SW480 (cell line): ENCODE measurements around the gene CCR6.
"Not testable (repeated sequence)": the region's sequence is repeated elsewhere in the genome, so short reads cannot be mapped to it uniquely, and the experiment has no call there.

Experiments used
- DNase-seq: peaks from one replicate; pipeline ENCODE4 v3.0.0-alpha.2; 2016; ENCODE audit warnings: low spot score

Gene CCR6

GRCh38 chr6:167141667-167142432 lies 19.0 kb downstream of the CCR6 start:
- DNase-seq, result peak; percentile 54

- no peak for DNase-seq
Observed at GRCh38 chr6:167142433-167142761, 19.5 kb downstream of the CCR6 start.

GRCh38 chr6:167143041-167143440 lies 20.1 kb downstream of the CCR6 start:
- no peak for DNase-seq

DNA sequence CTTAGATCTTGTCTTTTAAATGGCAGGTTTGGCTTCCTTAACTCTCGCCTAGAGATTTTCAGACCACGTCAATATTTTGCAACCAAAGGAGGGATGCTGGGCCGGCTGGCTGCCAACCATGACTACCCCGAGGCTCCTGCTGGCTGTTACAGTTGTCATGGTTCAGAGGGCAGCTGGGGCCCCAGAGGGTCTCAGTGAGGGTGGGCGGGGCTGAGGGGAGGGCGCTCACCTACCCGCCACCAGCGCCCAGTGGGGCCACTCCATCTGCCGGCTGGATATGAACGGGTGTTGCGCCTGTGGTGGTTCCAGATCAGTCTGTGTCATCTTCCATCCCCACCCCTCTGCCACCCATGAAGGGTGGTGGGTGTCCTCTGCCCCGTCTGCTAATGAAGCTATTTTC lies 22.6 kb downstream of the CCR6 start:
- no peak for DNase-seq

- no peak for DNase-seq
Observed at GRCh38 chr6:167146135-167146534, 23.2 kb downstream of the CCR6 start.

- DNase-seq, result no peak
Observed at GRCh38 chr6:167146977-167147376, 24.1 kb downstream of the CCR6 start.

GRCh38 chr6:167148021-167148420 lies 25.1 kb downstream of the CCR6 start:
- DNase-seq, result no peak

DNA sequence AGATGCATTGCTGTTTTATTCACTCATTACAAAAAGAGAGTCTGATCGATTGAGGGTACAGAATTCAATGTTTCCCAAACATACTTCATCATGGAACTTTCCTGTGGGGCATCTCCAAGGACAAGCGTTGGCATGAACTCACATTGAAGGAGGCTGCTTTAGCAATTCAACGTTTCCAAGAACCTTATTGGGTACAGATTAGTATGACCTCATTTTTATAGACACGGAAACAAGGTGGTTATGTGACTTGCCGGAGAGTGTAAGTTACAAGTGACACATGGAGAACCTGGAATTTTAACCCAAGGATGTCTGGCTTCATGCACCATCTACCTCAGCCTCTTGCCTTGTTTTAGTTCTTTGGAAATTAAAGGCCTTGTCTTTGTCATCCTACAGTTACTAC lies 26.1 kb downstream of the CCR6 start:
- DNase-seq, result no peak

DNA sequence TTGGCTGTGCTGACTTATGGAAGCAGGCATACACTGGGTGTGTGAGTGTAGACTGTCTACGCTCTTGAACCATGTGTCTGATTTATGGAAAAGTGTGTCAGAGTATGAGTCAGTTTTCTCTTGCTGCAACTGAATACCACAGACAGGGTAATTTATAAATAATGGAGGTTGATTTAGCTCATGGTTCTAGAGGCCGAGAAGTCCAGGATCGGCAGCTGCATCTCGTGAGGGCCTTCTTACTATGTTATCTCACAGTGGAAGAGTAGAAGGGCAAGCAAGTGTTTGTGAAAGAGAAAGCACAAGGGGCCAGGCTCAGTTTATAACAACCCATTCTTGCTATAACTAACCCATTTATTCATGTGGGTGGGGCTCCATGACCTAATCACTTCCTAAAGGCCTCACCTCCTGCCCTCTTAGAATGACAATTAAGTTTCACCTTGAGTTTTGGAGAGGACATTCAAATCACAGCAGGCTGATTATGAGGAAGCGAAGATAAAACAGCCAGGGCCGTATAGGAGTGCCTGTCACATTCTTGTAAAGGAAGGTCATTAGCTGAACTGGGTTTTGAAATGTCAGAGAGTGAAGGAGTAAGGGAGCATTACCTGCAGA lies 28.1 kb downstream of the CCR6 start:
- no peak for DNase-seq

GRCh38 chr6:167151648-167152047 lies 28.8 kb downstream of the CCR6 start:
- no peak for DNase-seq

DNA sequence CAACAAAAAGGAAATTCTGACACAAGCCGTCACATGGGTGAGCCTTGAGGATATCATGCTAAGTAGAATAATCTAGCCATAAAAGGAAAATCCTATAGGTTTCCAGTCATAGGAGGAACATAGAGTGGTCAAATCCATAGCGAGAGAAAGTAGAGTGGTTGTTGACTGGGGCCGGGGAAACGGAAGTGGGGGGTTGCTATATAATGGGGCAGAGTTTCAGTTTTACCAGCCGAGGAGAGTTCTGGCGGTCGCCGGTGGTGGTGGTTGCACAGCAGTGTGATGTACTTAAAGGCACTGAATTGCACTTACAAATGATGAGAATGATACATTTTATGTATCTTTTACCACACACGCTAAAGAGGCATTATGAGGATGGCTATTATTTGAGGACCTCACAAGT lies 30.0 kb downstream of the CCR6 start:
- no peak for DNase-seq

GRCh38 chr6:167153521-167153959 lies 30.6 kb downstream of the CCR6 start:
- peak; percentile 43 for DNase-seq

- no peak for DNase-seq
Observed at GRCh38 chr6:167154291-167154690, 31.4 kb downstream of the CCR6 start.

GRCh38 chr6:167154895-167155294 lies 32.0 kb downstream of the CCR6 start:
- DNase-seq, result no peak

DNA sequence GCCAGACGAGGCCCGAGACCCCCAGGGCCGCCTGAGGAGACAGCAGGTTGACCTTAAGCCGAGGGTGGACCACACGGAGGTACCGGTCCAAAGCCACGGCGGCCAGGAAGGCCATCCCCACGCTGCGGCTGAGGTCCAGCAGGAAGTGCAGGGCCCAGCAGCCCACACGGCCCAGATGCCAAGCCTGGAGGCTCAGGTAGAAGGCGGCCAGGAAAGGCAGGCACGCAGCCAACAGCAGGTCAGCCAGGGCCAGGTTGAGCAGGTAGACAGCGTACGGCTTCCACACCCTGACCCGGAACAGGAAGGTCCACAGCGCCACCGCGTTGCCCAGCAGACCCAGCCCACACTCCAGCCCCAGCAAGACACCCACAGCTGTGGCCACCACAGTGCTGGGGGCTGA lies 34.5 kb downstream of the CCR6 start:
- DNase-seq, result no peak

- DNase-seq, result no peak
Observed at GRCh38 chr6:167157863-167158262, 35.0 kb downstream of the CCR6 start, which contains the start of gene GPR31. Gene GPR31 (minus strand): TSS chr6:167157980. CDS start chr6:167157831, 149 bp downstream.

DNA sequence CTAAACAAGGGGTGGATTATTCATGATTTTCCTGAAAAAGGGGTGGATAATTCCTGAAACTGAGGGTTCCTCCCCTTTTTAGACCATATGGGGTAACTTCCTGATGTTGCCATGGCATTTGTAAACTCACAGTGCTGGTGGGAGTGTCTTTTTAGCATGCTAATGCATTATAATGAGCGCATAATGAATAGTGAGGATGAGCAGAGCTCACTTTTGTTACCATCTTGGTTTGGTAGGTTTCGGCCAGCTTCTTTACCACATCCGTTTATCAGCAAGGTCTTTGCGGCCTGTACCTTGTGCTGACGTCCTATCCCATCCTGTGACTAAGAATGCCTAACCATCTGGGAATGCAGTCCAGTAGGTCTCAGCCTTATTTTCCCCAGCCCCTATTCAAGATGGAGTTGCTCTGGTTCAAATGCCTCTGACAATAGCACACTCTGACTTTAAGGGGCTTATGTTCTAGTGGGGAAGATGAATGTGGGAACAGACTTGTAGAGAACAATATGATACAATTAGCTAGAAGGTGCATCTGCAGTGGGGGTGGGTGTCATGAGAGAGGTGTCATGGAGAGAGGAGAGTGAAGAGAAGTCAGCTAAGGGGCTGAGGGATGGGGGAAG lies 39.1 kb downstream of the CCR6 start:
- no peak for DNase-seq

- DNase-seq, result no peak
Observed at GRCh38 chr6:167162591-167162990, 39.7 kb downstream of the CCR6 start.

DNA sequence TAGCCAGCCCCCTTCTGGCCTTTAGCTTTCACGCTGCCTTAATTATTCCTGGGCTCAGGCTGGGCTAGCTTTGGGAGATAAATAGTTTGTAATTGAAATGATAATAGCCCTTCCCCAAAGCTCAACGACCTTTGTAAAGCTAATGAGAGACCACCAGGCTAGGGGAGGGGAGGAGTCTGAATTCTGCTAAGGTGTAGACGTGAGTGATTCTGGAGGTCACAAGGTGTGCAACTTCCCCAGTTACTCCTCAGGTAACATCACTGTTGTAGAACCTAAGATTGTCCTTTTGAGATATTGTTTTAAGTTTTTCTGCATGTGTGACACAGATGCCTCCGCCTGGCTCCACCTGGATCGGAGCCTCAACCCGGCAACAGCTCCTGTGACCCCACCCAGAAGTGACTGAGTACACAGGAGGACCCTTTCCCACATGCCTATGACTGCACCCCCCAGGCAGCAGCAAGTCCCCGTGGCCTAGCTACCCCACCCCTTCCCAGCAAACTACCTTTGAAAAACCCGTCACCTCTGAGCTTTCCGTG lies 40.6 kb downstream of the CCR6 start:
- no peak for DNase-seq

DNA sequence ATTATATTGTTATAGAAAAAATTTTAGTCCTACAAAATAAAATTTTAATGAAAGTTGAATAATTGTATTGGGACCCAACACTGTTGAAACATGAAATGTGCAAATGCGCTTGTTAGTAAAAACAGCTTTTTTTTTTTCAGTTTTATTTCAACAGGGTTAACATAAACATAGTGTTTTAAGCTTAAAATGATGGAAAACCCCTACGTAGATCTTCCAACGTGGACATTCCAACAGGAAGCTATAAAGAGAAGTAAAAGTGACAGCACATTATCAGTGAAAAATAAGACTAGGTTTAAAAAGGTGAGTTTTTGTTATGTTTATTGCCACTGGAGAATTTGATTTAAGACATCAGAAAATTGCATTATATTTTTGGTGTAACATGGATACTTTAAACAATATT lies 41.4 kb downstream of the CCR6 start:
- no peak for DNase-seq

DNA sequence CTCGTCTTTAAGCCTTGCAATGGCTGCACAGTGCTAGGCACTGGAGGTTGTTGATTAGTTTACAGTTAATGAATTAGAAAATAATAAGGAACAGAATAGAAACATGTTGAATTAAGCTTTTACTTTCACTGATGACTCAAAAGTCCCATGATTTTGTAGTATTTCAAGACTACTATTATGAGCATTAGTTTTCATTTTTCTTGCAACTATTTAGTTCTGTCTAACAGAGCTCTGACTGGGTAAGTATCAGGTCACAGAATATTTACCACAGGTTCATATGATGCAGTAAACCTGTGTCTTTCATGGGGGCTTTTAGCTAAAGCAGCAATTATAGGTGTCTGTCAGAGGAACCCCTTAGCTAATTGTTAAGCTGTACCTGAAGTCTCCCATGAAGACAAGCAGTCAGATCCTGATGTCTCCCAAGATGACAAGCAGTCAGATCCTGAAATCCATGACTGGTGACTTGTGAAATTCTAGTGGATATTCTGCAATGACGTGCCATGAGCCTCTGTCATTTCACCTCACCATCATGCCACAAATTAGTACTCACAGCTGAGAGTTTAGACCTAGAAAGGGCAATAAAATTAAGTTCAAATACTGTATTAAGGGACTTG lies 43.1 kb downstream of the CCR6 start:
- no peak for DNase-seq

- not testable (repeated sequence) for DNase-seq
Observed at GRCh38 chr6:167167699-167168098, 44.8 kb downstream of the CCR6 start.

GRCh38 chr6:167168296-167168695 lies 45.4 kb downstream of the CCR6 start:
- not testable (repeated sequence) for DNase-seq
